SK-N-MC (cell line): ENCODE results near the gene ZCCHC24.

ENCODE experiments used
- DNase-seq: peaks from one replicate; pipeline ENCODE4 v3.0.0-alpha.2; 2011; ENCODE audit warnings: low read depth, low spot score
- H3K27ac ChIP-seq: fragments of 200-600 bp; sonication (generic); 2 replicates; pipeline ENCODE4 v1.5.1; 2016; ENCODE audit warnings: mixed run types
- H3K36me3 ChIP-seq: fragments of 200-600 bp; sonication (generic); 2 replicates; pipeline ENCODE4 v1.6.1; 2017; ENCODE audit warnings: antibody characterized with exemption, low read length, mixed read lengths; ENCODE audit not compliant: insufficient read depth
- H3K4me3 ChIP-seq: fragments of 200-600 bp; sonication (generic); 2 replicates; pipeline ENCODE4 v1.5.1; 2016
- H3K9ac ChIP-seq: fragments of 200-600 bp; sonication (generic); 2 replicates; pipeline ENCODE4 v1.8.0; 2017; ENCODE audit warnings: mixed run types, mixed read lengths; ENCODE audit not compliant: insufficient read length
- H3K9me3 ChIP-seq: fragments of 200-600 bp; sonication (generic); 2 replicates; pipeline ENCODE4 v1.6.1; 2017; ENCODE audit warnings: low read depth, mild to moderate bottlenecking, antibody characterized with exemption, low read length, moderate library complexity, mixed read lengths
- EZH2 ChIP-seq: fragments of 200-600 bp; sonication (generic); IDR thresholded peaks from one replicate; pipeline ENCODE4 v1.6.1; 2017; ENCODE audit warnings: antibody characterized with exemption
- FOXP2 ChIP-seq: optimal IDR thresholded peaks from 2 replicates; pipeline ENCODE3; 2011; ENCODE audit warnings: mild to moderate bottlenecking, moderate library complexity; ENCODE audit not compliant: insufficient read depth; ENCODE audit errors: extremely low read length, control extremely low read depth
- POLR2AphosphoS5 ChIP-seq: IDR thresholded peaks from 2 replicates; pipeline ENCODE4 v1.6.1; 2012; ENCODE audit warnings: mild to moderate bottlenecking, low read depth, low read length, borderline replicate concordance

ZCCHC24 gene

DNA sequence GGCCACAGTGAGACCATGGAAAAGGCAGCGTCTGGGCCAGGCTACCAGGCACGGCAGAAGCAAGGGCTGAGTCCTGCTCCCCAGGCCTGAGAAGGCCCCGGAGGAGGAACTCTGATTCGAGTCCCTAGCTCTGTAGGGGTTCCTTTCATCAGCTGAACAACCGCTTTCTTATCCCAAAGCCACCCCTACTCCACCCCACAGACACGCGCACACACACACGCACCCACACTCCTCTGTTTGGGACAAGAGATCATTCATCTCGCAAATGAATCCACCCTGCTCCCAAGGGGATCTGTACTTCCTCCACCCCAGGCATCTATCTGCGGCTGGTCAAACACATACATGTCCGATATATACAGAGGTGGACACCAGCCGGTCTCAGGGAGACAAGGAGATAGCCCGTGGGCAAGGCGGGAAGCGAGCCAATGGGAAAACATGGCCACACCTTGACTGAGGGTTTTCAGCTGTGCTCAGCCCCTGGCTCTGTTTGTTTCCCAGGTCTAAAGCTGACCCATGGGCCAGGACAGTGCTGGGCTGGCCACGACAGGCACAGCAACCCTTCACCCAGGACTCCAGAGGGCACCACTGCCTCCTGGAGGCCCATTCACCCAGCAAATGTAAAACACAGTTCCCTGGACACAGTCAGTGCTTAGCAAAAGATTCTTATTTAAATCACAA is 7.3 kb downstream of the ZCCHC24 start:
- DNase-seq, result no peak
- TF ChIP-seq EZH2 (no peak), FOXP2 (no peak), POLR2AphosphoS5 (no peak)
- no peaks in the 10 kb centered on the region for H3K9me3 ChIP-seq
- no peak overlapping the region for H3K4me3 ChIP-seq
- H3K36me3 ChIP-seq, result no peaks in the 10 kb centered on the region
- no peak overlapping the region for H3K27ac ChIP-seq
- H3K9ac ChIP-seq, result no peak overlapping the region

DNA sequence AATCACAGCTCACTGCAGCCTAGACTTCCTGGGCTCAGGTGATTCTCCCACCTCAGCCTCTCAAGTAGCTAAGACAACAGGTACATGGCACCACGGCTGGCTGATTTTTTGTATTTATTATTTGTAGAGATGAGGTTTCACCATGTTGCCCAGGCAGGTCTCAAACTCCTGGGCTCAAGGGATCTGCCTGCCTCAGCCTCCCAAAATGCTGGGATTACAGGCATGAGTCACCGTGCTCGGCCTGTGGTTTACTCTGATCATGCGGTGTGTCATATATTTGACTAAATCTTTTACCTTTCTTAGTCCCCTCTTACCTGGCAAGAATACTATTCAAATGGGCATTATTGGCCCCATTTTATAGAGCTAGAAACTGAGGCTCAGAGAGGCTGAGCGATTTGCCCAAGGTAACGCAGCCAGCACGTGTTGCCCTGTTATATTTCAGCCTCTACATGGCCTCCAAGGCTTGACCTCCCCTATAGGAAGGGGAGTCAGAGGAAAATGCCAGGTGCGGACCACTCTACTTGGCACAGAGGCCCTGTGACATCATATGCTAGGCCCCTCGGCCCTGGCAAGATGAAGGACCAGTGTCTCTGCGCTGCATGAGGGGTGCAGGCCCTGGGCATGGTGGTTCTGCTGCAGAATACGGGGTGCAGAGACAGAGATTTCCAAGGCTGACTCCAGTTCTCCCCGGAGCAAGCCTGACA is 8.2 kb downstream of the ZCCHC24 start:
- no peak overlapping the region for H3K9ac ChIP-seq
- no peak for TF ChIP-seq EZH2
- H3K9me3 ChIP-seq, result no peaks in the 10 kb centered on the region
- no peaks in the 10 kb centered on the region for H3K36me3 ChIP-seq
- DNase-seq, result no peak
- no peak overlapping the region for H3K27ac ChIP-seq
- no peak overlapping the region for H3K4me3 ChIP-seq

DNA sequence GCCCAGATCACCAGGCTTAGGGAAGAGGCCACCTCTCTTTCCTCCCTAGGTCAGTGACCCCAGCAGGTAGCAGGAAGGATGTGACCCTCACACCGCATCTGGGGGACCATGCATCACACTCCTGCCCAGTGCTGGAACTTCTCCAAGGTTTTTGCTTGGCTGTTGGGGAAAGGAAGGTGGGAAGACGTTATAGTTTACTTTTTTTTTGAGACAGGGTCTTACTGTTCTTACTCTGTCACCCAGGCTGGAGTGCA is 8.6 kb downstream of the ZCCHC24 start:
- Histone ChIP-seq H3K9ac (no peak overlapping the region), H3K4me3 (no peak overlapping the region), H3K27ac (no peak overlapping the region), H3K9me3 (no peaks in the 10 kb centered on the region), H3K36me3 (no peaks in the 10 kb centered on the region)
- DNase-seq, result no peak
- TF ChIP-seq FOXP2 (no peak), EZH2 (no peak), POLR2AphosphoS5 (no peak)

DNA sequence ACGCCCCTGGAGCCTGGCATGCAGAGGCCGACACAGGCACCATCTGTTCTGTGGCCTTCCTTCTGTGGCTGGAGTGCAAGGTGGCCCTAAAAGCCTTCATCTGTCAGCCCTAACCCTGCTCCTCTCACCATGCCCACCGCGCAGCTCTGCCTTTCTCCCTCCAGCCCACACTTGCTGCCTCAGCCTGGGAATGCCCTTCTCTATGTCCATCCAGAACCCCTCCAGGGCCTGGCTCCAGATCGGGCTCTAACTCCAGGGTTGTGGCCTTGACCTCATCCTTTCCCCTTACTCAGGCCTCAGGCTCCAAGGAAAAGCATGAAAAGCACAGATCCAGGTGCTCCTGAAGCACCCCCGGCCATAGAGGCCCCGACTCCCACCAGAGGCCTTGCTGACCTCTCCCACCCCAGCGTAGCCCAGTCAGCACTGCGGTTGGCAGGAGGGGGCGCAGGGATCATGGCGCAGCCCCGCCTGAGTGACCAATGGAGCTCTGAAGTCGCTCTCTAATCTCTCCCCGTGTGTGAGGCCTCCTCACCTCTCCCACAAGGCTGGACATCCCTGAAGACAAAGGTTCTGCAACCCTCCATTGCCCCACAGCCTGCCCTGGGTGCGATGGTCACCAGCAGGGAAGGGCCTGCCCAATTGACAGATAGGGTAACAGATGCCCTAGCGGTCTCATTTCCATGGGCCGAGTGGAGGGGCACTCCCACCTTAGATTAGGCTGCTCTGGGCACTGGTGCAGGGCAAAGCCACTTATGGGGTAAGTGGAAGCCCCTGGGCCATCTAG is 9.2 kb downstream of the ZCCHC24 start:
- Histone ChIP-seq H3K9ac (no peak overlapping the region), H3K4me3 (no peak overlapping the region), H3K27ac (no peak overlapping the region), H3K9me3 (no peaks in the 10 kb centered on the region), H3K36me3 (no peaks in the 10 kb centered on the region)
- DNase-seq, result no peak
- TF ChIP-seq FOXP2 (no peak), POLR2AphosphoS5 (no peak), EZH2 (no peak)

DNA sequence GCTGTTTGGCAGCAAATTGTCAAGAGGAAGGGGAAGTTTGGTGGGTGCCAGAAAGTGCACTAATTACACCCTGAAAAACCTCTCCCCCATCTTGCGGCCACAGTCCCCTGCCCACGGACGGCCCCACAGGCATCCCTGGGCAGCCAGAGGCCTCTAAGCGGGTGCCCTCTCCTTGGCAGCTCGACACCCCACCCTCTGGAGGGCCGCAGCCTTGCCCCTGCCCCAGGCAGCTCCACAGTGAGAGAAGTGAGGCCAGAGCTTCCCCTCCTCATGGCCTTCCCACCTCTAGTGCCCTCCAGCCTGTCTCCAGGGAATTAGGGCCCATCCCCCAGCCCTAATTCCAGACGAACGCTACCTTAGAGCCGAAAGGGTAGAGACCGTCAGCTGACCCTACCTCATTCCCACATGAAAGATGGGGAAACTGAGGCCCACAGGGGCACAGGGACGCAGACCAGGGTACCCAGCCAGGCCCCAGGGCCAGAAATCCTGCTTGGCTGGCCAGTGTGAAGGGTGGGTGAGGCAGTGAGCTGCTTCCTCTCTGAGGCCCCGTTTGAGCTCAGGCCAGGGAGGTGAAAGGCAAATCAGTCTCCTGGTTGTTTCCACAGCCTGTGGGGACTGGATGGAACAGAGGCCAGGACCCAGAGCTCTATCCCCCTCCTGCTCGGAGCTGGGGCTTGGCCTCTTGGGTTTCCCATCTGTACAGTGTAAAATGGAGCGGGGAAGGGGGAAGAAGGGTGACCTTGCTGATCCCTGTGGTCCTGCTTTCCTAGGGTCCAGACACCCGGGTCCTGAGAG is 10.0 kb downstream of the ZCCHC24 start:
- no peak for DNase-seq
- Histone ChIP-seq H3K9ac (no peak overlapping the region), H3K4me3 (no peak overlapping the region), H3K27ac (no peak overlapping the region), H3K9me3 (no peaks in the 10 kb centered on the region), H3K36me3 (no peaks in the 10 kb centered on the region)
- TF ChIP-seq FOXP2 (no peak), POLR2AphosphoS5 (no peak), EZH2 (no peak)

DNA sequence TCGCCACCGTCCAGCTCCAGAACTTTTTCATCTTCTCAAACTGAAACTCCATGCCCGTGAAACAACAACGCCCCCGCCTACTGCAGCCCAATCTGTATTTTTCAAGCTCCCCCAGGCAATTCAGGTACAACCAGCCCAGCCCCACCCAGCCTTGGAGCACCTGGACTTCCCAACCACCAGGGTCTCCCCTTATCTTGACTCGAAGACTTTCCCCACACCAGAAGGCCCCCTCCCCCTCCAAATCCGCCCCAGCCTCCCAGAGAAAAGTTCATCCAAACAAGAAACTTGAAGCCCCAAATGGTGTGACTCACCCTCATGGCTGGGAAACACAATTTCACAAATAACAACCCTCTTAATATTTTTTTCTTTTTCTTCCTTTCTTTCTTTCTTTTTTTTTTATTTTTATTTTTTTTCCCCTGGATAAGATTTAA is 10.6 kb downstream of the ZCCHC24 start:
- H3K27ac ChIP-seq, result no peak overlapping the region
- TF ChIP-seq EZH2 (no peak), FOXP2 (no peak), POLR2AphosphoS5 (no peak)
- no peaks in the 10 kb centered on the region for H3K36me3 ChIP-seq
- no peak overlapping the region for H3K4me3 ChIP-seq
- no peak overlapping the region for H3K9ac ChIP-seq
- no peaks in the 10 kb centered on the region for H3K9me3 ChIP-seq
- no peak for DNase-seq

DNA sequence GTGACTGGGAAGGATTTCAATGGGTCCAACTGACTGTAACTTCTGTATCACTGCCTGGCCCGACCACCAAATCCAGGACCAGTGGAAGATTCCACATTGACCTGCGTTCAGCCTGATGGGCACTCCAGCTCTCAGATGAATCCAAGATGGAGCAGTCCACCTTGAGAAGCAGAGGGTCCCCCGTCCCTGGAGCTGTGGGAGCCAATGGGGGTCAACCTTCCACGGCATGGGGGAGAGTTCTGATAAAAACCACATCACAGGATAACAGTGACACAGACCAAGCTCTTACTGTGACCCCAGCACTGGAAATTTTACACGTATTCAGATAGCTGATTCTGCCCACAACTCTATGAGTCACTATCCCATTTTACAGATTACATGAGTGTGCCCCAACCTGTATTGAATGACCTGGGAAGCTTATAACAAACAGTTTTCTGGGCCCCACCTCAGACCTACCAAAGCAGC is 11.2 kb downstream of the ZCCHC24 start:
- Histone ChIP-seq H3K4me3 (no peak overlapping the region), H3K27ac (no peak overlapping the region), H3K9me3 (no peaks in the 10 kb centered on the region), H3K36me3 (no peaks in the 10 kb centered on the region), H3K9ac (no peak overlapping the region)
- TF ChIP-seq FOXP2, result no peak
- no peak for TF ChIP-seq EZH2
- no peak for TF ChIP-seq POLR2AphosphoS5
- DNase-seq, result no peak
